T-helper 22 cell (primary cell): ENCODE measurements around the gene IL23A.

Experiments used
- DNase-seq: peaks from one replicate; pipeline ENCODE4 v3.0.0-alpha.2; 2020; ENCODE audit warnings: low read depth

IL23A gene

DNA sequence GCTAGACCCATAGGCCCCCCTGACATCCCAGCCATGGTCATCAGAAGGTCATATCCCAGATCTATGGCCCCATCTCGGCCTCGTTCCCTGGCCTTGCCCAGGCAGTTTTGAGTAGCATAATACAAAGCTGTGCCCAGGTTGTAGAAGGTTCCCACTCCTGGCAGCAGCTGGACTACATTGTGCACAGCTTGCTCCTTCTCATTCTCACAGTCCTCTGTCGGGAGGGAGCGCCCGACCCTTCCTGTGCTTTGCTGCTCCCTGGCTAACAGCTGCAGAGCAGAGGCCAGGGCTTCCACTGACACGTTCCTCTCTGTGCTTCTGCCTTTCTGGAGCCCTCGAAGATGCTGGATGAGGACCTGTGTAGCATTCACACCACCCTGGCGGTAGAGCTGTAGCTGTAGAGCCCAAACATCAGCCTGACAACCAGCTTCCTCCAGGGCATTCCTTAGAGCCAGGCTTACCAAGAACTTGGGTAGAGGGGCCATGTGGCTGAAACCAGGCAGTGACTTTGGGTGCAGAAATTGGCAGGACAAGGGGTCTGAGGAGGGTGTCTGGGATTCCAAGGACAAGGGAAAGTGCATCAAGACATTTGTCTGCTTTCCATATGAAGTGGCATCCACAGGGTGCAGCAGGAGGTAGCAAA, 22.9 kb downstream of the IL23A start:
- DNase-seq: no peak

DNA sequence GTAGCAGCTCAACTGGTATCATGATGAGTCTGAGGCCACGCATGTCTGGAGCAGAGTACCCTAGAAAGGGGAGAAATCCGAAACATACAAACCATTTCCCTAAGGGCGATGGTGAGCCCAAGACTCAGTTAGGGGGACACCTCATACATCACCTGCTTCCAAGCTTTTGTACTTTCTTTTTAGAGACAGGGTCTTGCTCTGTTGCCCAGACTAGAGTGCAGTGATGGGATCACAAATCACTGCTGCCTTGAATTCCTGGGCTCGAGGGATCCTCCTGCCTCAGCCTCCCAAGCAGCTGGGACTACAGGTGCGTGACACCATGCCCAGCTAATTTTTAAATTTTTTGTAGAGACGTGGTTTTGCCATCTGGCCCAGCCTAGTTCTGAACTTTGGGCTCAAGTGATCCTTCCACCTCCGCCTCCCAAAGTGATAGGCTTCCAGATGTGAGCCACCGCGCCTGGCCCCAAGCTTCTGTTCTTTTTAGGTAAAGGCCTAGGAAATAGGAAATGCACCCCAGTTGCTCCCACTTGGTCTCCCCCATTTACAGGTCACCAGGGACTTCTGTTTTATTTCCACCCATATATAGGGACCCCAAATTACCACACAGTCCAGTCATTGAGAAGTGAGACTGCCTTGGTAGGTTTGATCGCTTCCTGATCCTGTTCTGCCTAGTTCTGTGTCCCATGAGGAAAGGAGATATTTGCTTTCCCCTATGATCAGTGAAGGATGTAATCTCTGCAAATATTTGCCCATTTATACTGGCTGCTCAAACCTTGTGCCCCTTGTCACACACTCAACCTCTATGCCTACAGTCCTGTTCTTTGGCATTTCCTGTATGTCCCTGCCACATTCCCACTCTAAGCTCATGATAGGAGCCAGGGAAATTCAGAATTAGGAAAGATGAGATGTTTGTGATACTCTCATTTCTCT, 23.7 kb downstream of the IL23A start, which contains the start of gene APOF:
Gene APOF (minus strand): TSS at position 728 of the 930 bp plus-strand sequence. CDS start 112 bp downstream, at position 616.
- no peak for DNase-seq

DNA sequence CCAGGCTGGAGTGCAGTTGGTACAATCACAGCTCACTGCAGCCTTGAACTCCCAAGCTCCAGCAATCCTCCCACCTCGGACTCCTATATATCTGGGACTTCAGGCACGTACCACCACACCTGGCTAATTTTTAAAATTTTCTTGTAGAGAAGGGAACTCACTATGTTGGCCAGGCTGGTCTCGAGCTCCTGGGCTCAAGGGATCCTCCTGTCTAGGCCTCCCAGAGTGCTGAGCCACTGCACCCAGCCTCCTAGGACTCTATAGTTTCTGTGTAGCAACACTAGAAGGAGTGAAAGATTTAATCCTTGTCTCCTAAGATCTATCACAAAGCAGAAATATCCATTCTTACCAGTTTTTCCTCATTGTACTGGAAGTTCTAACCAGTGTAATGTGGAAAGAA, 28.3 kb downstream of the IL23A start:
- no peak for DNase-seq

DNA sequence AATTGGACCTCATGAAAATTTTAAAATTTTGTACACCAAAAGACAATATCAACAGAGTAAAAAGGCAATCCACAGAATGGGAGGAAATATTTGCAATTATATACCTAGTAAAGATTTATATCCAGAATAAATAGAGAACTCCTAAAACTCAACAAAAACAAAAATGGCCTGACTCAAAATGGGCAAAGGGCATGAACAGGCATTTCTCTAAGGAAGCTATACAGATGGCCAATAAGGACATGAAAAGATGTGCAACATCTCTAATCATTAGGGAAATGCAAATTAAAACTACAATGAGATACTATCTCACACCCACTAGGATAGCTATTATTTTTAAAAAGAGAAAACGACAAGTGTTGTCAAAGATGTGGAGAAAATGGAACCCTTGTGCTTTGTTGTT, 34.8 kb downstream of the IL23A start:
- no peak for DNase-seq

- DNase-seq: no peak
These were observed 36.3 kb downstream of the IL23A start for GRCh38 chr12:56374726-56375597.

DNA sequence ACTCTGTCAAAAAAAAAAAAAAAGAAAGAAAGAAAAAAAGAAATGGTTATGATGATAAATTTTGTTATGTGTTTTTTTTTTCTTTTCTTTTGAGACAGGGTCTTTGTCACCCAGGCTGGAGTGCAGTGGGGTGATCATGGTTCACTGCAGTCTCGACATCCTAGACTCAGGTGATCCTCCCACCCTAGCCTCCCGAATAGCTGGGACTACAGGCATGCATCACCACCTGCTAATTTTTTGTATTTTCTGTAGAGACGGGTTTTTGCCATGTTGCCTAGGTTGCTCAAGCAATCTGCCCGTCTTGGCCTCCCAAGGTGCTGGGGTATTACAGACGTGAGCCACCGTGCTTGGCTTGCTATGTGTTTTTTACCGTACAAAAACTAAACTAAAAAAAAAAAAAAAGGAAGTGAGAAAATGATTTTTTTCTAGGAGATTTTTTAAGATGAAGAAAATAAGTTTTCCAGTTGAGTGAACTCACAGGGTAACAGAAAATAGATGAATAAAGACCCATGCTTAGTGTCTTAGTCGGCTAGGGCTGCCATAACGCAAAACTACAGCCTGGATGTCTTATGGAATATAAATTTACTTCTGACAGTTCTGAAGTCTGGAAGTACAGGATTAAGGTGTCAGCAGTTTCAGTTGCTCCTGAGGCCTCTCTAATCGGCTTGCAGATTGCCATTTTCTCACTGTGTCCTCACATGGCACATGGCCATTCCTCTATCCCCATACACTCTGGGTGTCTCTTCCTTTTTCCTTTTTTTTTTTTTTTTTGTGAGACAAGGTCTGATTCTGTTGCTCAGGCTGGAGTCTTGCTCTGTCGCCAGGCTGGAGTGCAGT, 37.1 kb downstream of the IL23A start:
- no peak for DNase-seq

- DNase-seq: no peak
These were observed 38.8 kb downstream of the IL23A start for GRCh38 chr12:56377310-56377988.

DNA sequence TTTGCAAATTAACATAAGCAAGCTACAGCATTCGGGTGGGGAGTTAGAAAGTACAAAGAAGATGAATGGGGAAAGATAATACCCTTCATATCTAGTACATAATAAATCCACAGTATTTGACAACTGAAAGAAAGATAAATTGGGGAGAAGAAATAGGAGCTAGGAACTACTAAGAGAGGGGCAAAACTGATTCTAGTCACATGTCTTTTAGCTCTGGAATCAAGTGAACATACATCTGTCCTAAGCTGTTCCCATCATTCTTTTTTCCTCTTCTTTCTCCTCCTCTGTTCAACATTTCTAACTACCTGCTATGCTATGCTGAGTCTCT, 39.3 kb downstream of the IL23A start:
- no peak for DNase-seq

GRCh38 chr12:56382611-56383010, 43.9 kb downstream of the IL23A start:
- DNase-seq: no peak

- no peak for DNase-seq
These were observed 47.2 kb downstream of the IL23A start for GRCh38 chr12:56385873-56386272.

GRCh38 chr12:56387152-56387736, 48.6 kb downstream of the IL23A start:
- no peak for DNase-seq

- DNase-seq: no peak
These were observed 50.7 kb downstream of the IL23A start for GRCh38 chr12:56389412-56389811.
